SK-N-SH treated with all-trans-retinoic acid at 6 μM for 48 hours (cell line): ENCODE data around the gene BARHL2.

Experiments used
- ESRRG ChIP-seq: fragments of 250-450 bp; sonication (Bioruptor Pico); IDR thresholded peaks from 2 replicates; pipeline ENCODE4 v1.6.1; 2021; ENCODE audit warnings: mild to moderate bottlenecking
- ZC3H10 ChIP-seq: fragments of 250-450 bp; sonication (Bioruptor Pico); IDR thresholded peaks from 2 replicates; pipeline ENCODE4 v1.5.1; 2021; ENCODE audit warnings: mild to moderate bottlenecking, moderate library complexity
- ZFP30 ChIP-seq: fragments of 450-650 bp; formaldehyde crosslinking; IDR thresholded peaks from 2 replicates; pipeline ENCODE4 v1.5.0; 2022; ENCODE audit warnings: mild to moderate bottlenecking, moderate library complexity

DNA sequence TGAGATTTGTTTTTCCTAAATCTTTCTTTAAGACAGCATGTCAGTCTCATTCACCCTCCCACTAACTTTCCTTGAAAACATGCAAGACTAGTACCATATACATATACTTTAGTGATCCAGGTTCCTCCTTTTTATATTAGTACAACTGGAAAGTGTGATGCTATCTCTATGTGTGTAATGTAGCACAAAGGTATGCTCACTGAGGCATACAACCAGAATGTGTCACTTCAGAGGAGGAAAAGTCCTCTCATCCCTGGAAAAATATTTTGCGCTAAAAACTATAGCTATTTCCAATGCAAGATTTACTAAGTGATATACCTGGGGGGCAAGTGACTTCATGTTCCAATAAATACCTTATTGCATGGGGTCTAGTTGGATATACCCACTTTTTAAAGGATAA lies 45.9 kb downstream of the BARHL2 start:
- TF ChIP-seq ESRRG (CRISPR knock-in tag) (no peak), ZFP30 (CRISPR knock-in tag) (no peak), ZC3H10 (CRISPR knock-in tag) (no peak)
